B cell (primary cell): Measurements from ENCODE around the gene CAPN5. TPM values are rescaled to one million over a fixed set of nuclear protein-coding genes. Genes with fewer than 3 reads are reported as not detected.

Experiments
- ATAC-seq: fragments of 200-7000 bp; cut with Tn5 transposase; one replicate; pipeline ENCODE4 v1.10.0; 2021; ENCODE audit warnings: low read depth, mild to moderate bottlenecking, moderate number of reproducible peaks, moderate library complexity
- CTCF ChIA-PET: fragments of 350-600 bp; sonication (Branson Sonifier 250); formaldehyde crosslinking; loops from one replicate; lab custom pipeline; 2021; ENCODE audit warnings: antibody characterized with exemption, inconsistent platforms; lab: Charles Lee
- POLR2A ChIA-PET: fragments of 350-600 bp; sonication (Branson Sonifier 250); formaldehyde crosslinking; loops from one replicate; lab custom pipeline; 2021; ENCODE audit warnings: antibody characterized with exemption; lab: Charles Lee
- DNase-seq: peaks from one replicate; pipeline ENCODE4 v3.0.0; 2013
- H2AFZ ChIP-seq: 2 replicates; pipeline ENCODE4 v1.6.1; 2012; ENCODE audit warnings: mild to moderate bottlenecking, low read depth, low read length; ENCODE audit not compliant: insufficient read depth, poor library complexity, severe bottlenecking
- H3K27ac ChIP-seq, 2 donors: 1 replicate in 1 of 2; 2 replicates in 1 of 2; pipeline ENCODE4 v1.5.1; 2012 to 2013; ENCODE audit warnings: low read length in 2 of 2, mild to moderate bottlenecking in 2 of 2, moderate library complexity in 1 of 2
- H3K27me3 ChIP-seq, 4 experiments: fragments of 200-600 bp in 1 of 4; sonication (generic) in 1 of 4; replicated peaks in 1 of 4; 1 replicate in 2 of 4; 2 replicates in 2 of 4; pipeline versions ENCODE4 v1.6.1 to v1.7.0; 2013 to 2016; ENCODE audit warnings: low read length in 3 of 4, mild to moderate bottlenecking in 2 of 4, mixed read lengths in 1 of 4, moderate library complexity in 1 of 4; ENCODE audit not compliant: insufficient read depth in 4 of 4, control insufficient read depth in 3 of 4; ENCODE audit errors: control extremely low read depth in 1 of 4
- H3K36me3 ChIP-seq, 2 experiments: replicated peaks in 1 of 2; 1 replicate in 1 of 2; 2 replicates in 1 of 2; pipeline versions ENCODE4 v1.6.1 to v1.7.1; 2013; ENCODE audit warnings: low read length in 1 of 2; ENCODE audit not compliant: insufficient read depth in 2 of 2, control insufficient read depth in 1 of 2; ENCODE audit errors: control extremely low read depth in 1 of 2, extremely low read depth in 1 of 2
- H3K4me1 ChIP-seq, 2 donors: fragments of 200-600 bp in 1 of 2; sonication (generic) in 1 of 2; 1 replicate in 1 of 2; 2 replicates in 1 of 2; pipeline versions ENCODE4 v1.5.1 to v1.6.1; 2013 to 2017; ENCODE audit warnings: low read length in 2 of 2; ENCODE audit not compliant: control insufficient read depth in 2 of 2, insufficient read depth in 2 of 2
- H3K4me2 ChIP-seq: replicated peaks from 2 replicates; pipeline ENCODE3; 2012; ENCODE audit warnings: mild to moderate bottlenecking, low read depth, low read length; ENCODE audit not compliant: poor library complexity, severe bottlenecking
- H3K4me3 ChIP-seq, 5 experiments: fragments of 200-600 bp in 1 of 5; sonication (generic) in 1 of 5; 1 replicate in 3 of 5; 2 replicates in 2 of 5; pipeline versions ENCODE4 v1.5.1 to v1.7.0; 2011 to 2016; ENCODE audit warnings: low read length in 4 of 5, mild to moderate bottlenecking in 4 of 5, low read depth in 2 of 5, control low read depth in 1 of 5, moderate library complexity in 1 of 5; ENCODE audit not compliant: insufficient read depth in 1 of 5; ENCODE audit errors: control extremely low read depth in 1 of 5, extremely low read depth in 1 of 5
- H3K79me2 ChIP-seq: fragments of 200-600 bp; sonication (generic); one replicate; pipeline ENCODE4 v1.6.0; 2016; ENCODE audit warnings: low read length; ENCODE audit not compliant: control insufficient read depth, insufficient read depth
- H3K9ac ChIP-seq: fragments of 200-600 bp; sonication (generic); 2 replicates; pipeline ENCODE4 v1.6.1; 2017; ENCODE audit warnings: mild to moderate bottlenecking, low read length, moderate library complexity
- H3K9me3 ChIP-seq, 3 donors: one replicate each; pipeline versions ENCODE4 v1.6.1 to v1.7.1; 2013; ENCODE audit warnings: low read length in 2 of 3; ENCODE audit not compliant: control insufficient read depth in 2 of 3, insufficient read depth in 1 of 3; ENCODE audit errors: control extremely low read depth in 1 of 3
- H4K20me1 ChIP-seq: 2 replicates; pipeline ENCODE4 v1.6.0; 2012; ENCODE audit warnings: mild to moderate bottlenecking, low read length; ENCODE audit not compliant: insufficient read depth, control insufficient read depth, poor library complexity, severe bottlenecking
- H3K27ac Mint-ChIP-seq: one replicate; pipeline ENCODE4 v1.8.0; 2021; ENCODE audit warnings: mixed read lengths
- H3K27me3 Mint-ChIP-seq: one replicate; pipeline ENCODE4 v1.8.0; 2021; ENCODE audit warnings: mixed read lengths
- H3K4me1 Mint-ChIP-seq: one replicate; pipeline ENCODE4 v1.8.0; 2021; ENCODE audit warnings: mixed read lengths
- H3K4me3 Mint-ChIP-seq: one replicate; pipeline ENCODE4 v1.8.0; 2021; ENCODE audit warnings: mixed read lengths
- H3K9me3 Mint-ChIP-seq: one replicate; pipeline ENCODE4 v1.8.0; 2022; ENCODE audit warnings: mixed read lengths; ENCODE audit not compliant: insufficient read depth
- CTCF ChIP-seq: fragments of 200-600 bp; IDR thresholded peaks from one replicate; pipeline ENCODE4 v1.8.0; 2022; ENCODE audit warnings: antibody characterized with exemption, mild to moderate bottlenecking
- EZH2 ChIP-seq: IDR thresholded peaks from 2 replicates; pipeline ENCODE4 v1.6.1; 2012; ENCODE audit warnings: borderline replicate concordance, low read depth, mild to moderate bottlenecking, moderate library complexity, low read length; ENCODE audit not compliant: insufficient read depth, poor library complexity, severe bottlenecking
- WGBS: methylation state at CpG from one replicate; pipeline ENCODE4 v1.1.5; 2013; ENCODE audit warnings: missing lambda C conversion rate; ENCODE audit not compliant: insufficient coverage; 5-methylcytosine and 5-hydroxymethylcytosine counted together
- intact Hi-C: fragments of 100-400 bp; cut with micrococcal nuclease; formaldehyde crosslinking; loops from one replicate; pipeline ENCODE4 v1.10.0; 2022
- polyA plus RNA-seq: library from polyadenylated mRNA; depleted of rRNA; stranded (reverse); fragments of >200 nt; gene quantifications from 2 replicates; pipeline ENCODE4 v1.2.3, GENCODE V29; 2012
- total RNA-seq, 2 donors: library from RNA; stranded (reverse); fragments of 120-200 nt in 1 of 2; gene quantifications; 1 replicate in 1 of 2; 2 replicates in 1 of 2; pipeline versions ENCODE4 v1.2.3 to v1.2.4, GENCODE V29; 2013 to 2022

The CAPN5 gene
- total and polyA plus RNA-seq, 2 donors (not counting 1 experiment from before 2014, with no cell fraction given): 0.74 to 0.78 TPM

GRCh38 chr11:77071077-77071476, 4.3 kb downstream of the CAPN5 start:
- Mint-ChIP-seq H3K9me3 (no peaks in the 10 kb centered on the region), H3K4me3 (no peak overlapping the region), H3K27me3 (peaks cover 7% of the 10 kb centered on the region), H3K4me1 (peaks cover 10% of the 10 kb centered on the region), H3K27ac (no peak overlapping the region)
- ChIA-PET CTCF (no interaction called here), POLR2A (no interaction called here)
- H3K9me3 ChIP-seq: no peaks in the 10 kb centered on the region
- peaks cover 6 to 18% of the 10 kb centered on the region in 2 donors for H3K4me1 ChIP-seq
- intact Hi-C loops: no loop called here
- H3K27ac ChIP-seq: no peak overlapping the region
- ATAC-seq (no peak), DNase-seq (no peak)
- H3K36me3 ChIP-seq: no peaks in the 10 kb centered on the region
- H3K9ac ChIP-seq: no peak overlapping the region
- H3K27me3 ChIP-seq: peaks cover 0 to 3% (median 0%) of the 10 kb centered on the region in 4 experiments
- TF ChIP-seq CTCF (no peak), EZH2 (no peak)
- H3K4me2 ChIP-seq: no peak overlapping the region
- H2AFZ ChIP-seq: no peak overlapping the region
- no peak overlapping the region for H3K4me3 ChIP-seq
- H4K20me1 ChIP-seq: no peaks in the 10 kb centered on the region
- WGBS: 91% methylated on average over 7 of the region's 7 CpGs
- H3K79me2 ChIP-seq: no peaks in the 10 kb centered on the region

GRCh38 chr11:77071671-77072605, 5.2 kb downstream of the CAPN5 start:
- Mint-ChIP-seq H3K4me3 (no peak overlapping the region), H3K27ac (no peak overlapping the region), H3K27me3 (peaks cover 7% of the 10 kb centered on the region), H3K4me1 (peaks cover 10% of the 10 kb centered on the region), H3K9me3 (no peaks in the 10 kb centered on the region)
- ATAC-seq (no peak), DNase-seq (no peak)
- H3K4me1 ChIP-seq: peaks cover 5 to 15% of the 10 kb centered on the region in 2 donors
- no peaks in the 10 kb centered on the region for H3K79me2 ChIP-seq
- POLR2A ChIA-PET: no interaction called here
- H3K27ac ChIP-seq: no peak overlapping the region
- no peak overlapping the region for H3K9ac ChIP-seq
- H3K36me3 ChIP-seq: no peaks in the 10 kb centered on the region
- no peak overlapping the region for H3K4me3 ChIP-seq
- no peaks in the 10 kb centered on the region for H3K9me3 ChIP-seq
- CTCF ChIA-PET: no interaction called here
- WGBS: 63% methylated on average over 14 of the region's 15 CpGs
- TF ChIP-seq CTCF (no peak), EZH2 (no peak)
- intact Hi-C loops: no loop called here
- H3K27me3 ChIP-seq: peaks cover 0 to 3% (median 0%) of the 10 kb centered on the region in 4 experiments
- H2AFZ ChIP-seq: peak overlapping the region; percentile 39
- no peaks in the 10 kb centered on the region for H4K20me1 ChIP-seq
- no peak overlapping the region for H3K4me2 ChIP-seq
